NT2/D1 (cell line): ENCODE results near the gene CKB.

ENCODE experiments used
- SUZ12 ChIP-seq: IDR thresholded peaks from 2 replicates; pipeline ENCODE4 v1.6.1; 2011; ENCODE audit not compliant: insufficient read length, insufficient read depth; ENCODE audit errors: extremely low read depth
- YY1 ChIP-seq: IDR thresholded peaks from 2 replicates; pipeline ENCODE4 v1.6.1; 2011; ENCODE audit not compliant: insufficient read length, insufficient read depth
- ZNF274 ChIP-seq: IDR thresholded peaks from 2 replicates; pipeline ENCODE4 v1.6.1; 2011; ENCODE audit warnings: mild to moderate bottlenecking, low read depth, low read length

- TF ChIP-seq YY1 (no peak), ZNF274 (no peak), SUZ12 (no peak)
Observed at GRCh38 chr14:103545915-103546651, 23.5 kb upstream of the CKB start.
